HG02610 (cell line): Measurements from ENCODE around the gene CDH12.
"Not testable (repeated sequence)": the region's sequence is repeated elsewhere in the genome, so short reads cannot be mapped to it uniquely, and the experiment has no call there.

Experiments used
- ATAC-seq: cut with Tn5 transposase; IDR thresholded peaks from one replicate; pipeline ENCODE4 v1.9.1; 2021; ENCODE audit warnings: mild to moderate bottlenecking, moderate library complexity; ENCODE audit not compliant: unreplicated experiment

CDH12 gene

GRCh38 chr5:22168704-22169103 is 684.4 kb downstream of the CDH12 start:
- ATAC-seq, result not testable (repeated sequence)

GRCh38 chr5:22165931-22166330 is 687.2 kb downstream of the CDH12 start:
- not testable (repeated sequence) for ATAC-seq

- not testable (repeated sequence) for ATAC-seq
These were observed 688.0 kb downstream of the CDH12 start for GRCh38 chr5:22164910-22165748.

GRCh38 chr5:22156953-22157352 is 696.2 kb downstream of the CDH12 start:
- ATAC-seq, result not testable (repeated sequence)

GRCh38 chr5:22154779-22155178 is 698.4 kb downstream of the CDH12 start:
- ATAC-seq, result not testable (repeated sequence)

GRCh38 chr5:22151801-22152200 is 701.3 kb downstream of the CDH12 start:
- not testable (repeated sequence) for ATAC-seq

GRCh38 chr5:22140418-22140817 is 712.7 kb downstream of the CDH12 start:
- not testable (repeated sequence) for ATAC-seq

GRCh38 chr5:22139662-22140300 is 713.4 kb downstream of the CDH12 start:
- ATAC-seq, result not testable (repeated sequence)

- no peak for ATAC-seq
These were observed 741.8 kb downstream of the CDH12 start for GRCh38 chr5:22111320-22111719.

- ATAC-seq, result no peak
These were observed 743.8 kb downstream of the CDH12 start for GRCh38 chr5:22109315-22109714.

- no peak for ATAC-seq
These were observed 744.6 kb downstream of the CDH12 start for GRCh38 chr5:22108545-22108944.

- no peak for ATAC-seq
These were observed 750.3 kb downstream of the CDH12 start for GRCh38 chr5:22102823-22103359.

GRCh38 chr5:22088517-22088916 is 764.6 kb downstream of the CDH12 start:
- ATAC-seq, result no peak

GRCh38 chr5:22079566-22079965 is 773.6 kb downstream of the CDH12 start:
- ATAC-seq, result no peak

GRCh38 chr5:22079002-22079401 is 774.1 kb downstream of the CDH12 start:
- no peak for ATAC-seq

- no peak for ATAC-seq
These were observed 776.6 kb downstream of the CDH12 start for GRCh38 chr5:22076586-22076985.

GRCh38 chr5:22070186-22070728 is 782.9 kb downstream of the CDH12 start:
- ATAC-seq, result no peak

GRCh38 chr5:22063717-22064116 is 789.4 kb downstream of the CDH12 start:
- ATAC-seq, result no peak

- no peak for ATAC-seq
These were observed 794.5 kb downstream of the CDH12 start for GRCh38 chr5:22058620-22059019.

- no peak for ATAC-seq
These were observed 796.1 kb downstream of the CDH12 start for GRCh38 chr5:22057012-22057411.

- no peak for ATAC-seq
These were observed 796.5 kb downstream of the CDH12 start for GRCh38 chr5:22056601-22057000.

GRCh38 chr5:22053195-22053594 is 799.9 kb downstream of the CDH12 start:
- no peak for ATAC-seq
